PFSK-1 (cell line): ENCODE results near the gene USP30.

Experiments
- POLR2AphosphoS5 ChIP-seq: IDR thresholded peaks from 2 replicates; pipeline ENCODE4 v1.6.1; 2012; ENCODE audit warnings: low read depth, mild to moderate bottlenecking, control low read depth, low read length, moderate library complexity
- SIN3A ChIP-seq: IDR thresholded peaks from 2 replicates; pipeline ENCODE4 v1.6.1; 2012; ENCODE audit warnings: mild to moderate bottlenecking, low read length, moderate library complexity, borderline replicate concordance; ENCODE audit not compliant: insufficient read depth
- TAF1 ChIP-seq: IDR thresholded peaks from 2 replicates; pipeline ENCODE4 v1.6.1; 2012; ENCODE audit warnings: low read length, control low read depth, borderline replicate concordance; ENCODE audit not compliant: insufficient read depth
- TF ChIP-seq, protein P1 (sequence below), 2 experiments: IDR thresholded peaks; 2 replicates each; pipeline versions ENCODE4 v1.6.1 to v1.8.0; 2011 to 2012; ENCODE audit warnings: low read depth in 2 of 2, low read length in 2 of 2, control low read depth in 1 of 2, inconsistent platforms in 1 of 2, mild to moderate bottlenecking in 1 of 2, moderate library complexity in 1 of 2; ENCODE audit not compliant: insufficient read depth in 1 of 2

DNA sequence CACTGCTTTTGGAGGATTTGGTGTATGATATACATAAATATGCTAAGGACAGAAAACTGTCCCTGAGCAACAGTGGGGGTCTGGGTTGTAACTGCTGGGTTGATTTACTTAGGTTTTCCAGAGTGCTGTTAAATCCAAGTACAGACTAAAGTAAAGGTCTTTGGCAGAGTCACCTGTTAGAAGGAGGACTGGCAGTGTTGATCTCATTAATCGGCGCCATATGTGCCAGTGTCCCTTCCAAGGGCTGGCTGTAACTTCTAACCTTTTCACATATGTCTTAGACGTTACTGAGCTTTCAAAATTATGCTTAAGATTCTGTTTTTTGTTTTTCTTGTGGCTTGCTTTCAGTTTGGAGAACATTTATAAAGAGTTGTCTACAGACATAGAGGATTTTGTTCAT lies 50.1 kb downstream of the USP30 start:
- TF ChIP-seq TAF1 (no peak), POLR2AphosphoS5 (no peak), SIN3A (no peak)
- TF ChIP-seq, protein P1, sequence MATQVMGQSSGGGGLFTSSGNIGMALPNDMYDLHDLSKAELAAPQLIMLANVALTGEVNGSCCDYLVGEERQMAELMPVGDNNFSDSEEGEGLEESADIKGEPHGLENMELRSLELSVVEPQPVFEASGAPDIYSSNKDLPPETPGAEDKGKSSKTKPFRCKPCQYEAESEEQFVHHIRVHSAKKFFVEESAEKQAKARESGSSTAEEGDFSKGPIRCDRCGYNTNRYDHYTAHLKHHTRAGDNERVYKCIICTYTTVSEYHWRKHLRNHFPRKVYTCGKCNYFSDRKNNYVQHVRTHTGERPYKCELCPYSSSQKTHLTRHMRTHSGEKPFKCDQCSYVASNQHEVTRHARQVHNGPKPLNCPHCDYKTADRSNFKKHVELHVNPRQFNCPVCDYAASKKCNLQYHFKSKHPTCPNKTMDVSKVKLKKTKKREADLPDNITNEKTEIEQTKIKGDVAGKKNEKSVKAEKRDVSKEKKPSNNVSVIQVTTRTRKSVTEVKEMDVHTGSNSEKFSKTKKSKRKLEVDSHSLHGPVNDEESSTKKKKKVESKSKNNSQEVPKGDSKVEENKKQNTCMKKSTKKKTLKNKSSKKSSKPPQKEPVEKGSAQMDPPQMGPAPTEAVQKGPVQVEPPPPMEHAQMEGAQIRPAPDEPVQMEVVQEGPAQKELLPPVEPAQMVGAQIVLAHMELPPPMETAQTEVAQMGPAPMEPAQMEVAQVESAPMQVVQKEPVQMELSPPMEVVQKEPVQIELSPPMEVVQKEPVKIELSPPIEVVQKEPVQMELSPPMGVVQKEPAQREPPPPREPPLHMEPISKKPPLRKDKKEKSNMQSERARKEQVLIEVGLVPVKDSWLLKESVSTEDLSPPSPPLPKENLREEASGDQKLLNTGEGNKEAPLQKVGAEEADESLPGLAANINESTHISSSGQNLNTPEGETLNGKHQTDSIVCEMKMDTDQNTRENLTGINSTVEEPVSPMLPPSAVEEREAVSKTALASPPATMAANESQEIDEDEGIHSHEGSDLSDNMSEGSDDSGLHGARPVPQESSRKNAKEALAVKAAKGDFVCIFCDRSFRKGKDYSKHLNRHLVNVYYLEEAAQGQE (IDR thresholded peaks at IDR 0.05; ENCODE audit: insufficient read depth in 1 of 2, low read depth in 2 of 2, low read length in 2 of 2), result no peak
